Nasal cavity respiratory epithelium epithelial cell of viscerocranial mucosa (primary cell): ENCODE measurements around the gene MTHFR. TPM values are rescaled to one million over a fixed set of nuclear protein-coding genes. Genes with fewer than 3 reads are reported as not detected.

Source experiments
- total RNA-seq: library from RNA; depleted of rRNA; stranded (reverse); fragments of >200 nt; gene quantifications from 2 replicates; pipeline ENCODE4 v1.2.3, GENCODE V29; 2014

Gene MTHFR
- total RNA-seq = 18.8 and 25.1 TPM in 2 replicates

DNA sequence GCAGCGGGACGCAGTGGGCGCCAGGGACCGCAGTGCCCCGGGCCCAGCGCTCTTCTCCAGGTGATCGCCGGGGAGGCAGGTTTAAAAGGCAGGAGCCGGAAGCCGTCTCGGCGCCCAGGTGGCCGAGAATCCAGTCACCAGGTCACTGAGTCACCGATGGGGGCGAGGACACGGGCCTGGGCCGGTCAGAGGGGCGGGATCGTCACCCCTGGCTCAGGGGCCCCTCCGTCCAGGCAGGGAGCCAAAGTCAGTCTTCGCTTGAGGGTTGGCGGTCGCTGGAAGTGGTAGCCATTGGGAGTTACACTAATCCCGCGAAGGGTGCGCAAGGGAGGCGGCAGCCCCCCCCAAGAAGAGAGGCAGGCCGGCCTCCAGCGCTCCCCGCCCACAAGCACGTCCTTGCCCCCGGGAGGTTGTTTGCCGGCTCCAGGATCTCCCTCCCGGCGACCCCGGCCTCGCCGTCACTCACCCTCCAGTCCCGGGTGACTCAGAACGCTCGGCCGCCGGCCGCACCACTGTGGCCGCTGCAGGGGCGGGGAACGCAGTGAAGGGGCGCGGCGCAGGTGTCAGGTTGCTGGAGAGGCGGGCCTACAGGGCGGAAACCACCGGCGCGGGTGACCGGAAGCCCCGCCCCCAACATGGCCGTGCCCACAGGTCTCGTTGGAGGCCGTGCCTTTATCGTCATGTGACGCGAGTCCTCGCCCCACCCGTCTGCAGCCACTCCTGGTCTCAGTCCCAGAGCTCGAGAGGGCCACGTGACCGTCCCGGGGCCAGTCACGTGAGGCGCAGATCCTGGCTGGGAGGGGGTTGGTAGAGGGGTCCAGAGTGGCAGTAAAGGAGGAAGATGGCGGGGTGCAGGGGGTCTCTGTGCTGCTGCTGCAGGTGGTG, at the start of gene MTHFR, which contains the start of gene CLCN6:
TSS of gene MTHFR (minus strand) at position 543 of the 885 bp plus-strand sequence. CDS start 2,848 bp downstream, outside the sequence.
TSS of gene CLCN6 (plus strand) at position 770 of the 885 bp plus-strand sequence. CDS start at position 842, 72 bp downstream.

DNA sequence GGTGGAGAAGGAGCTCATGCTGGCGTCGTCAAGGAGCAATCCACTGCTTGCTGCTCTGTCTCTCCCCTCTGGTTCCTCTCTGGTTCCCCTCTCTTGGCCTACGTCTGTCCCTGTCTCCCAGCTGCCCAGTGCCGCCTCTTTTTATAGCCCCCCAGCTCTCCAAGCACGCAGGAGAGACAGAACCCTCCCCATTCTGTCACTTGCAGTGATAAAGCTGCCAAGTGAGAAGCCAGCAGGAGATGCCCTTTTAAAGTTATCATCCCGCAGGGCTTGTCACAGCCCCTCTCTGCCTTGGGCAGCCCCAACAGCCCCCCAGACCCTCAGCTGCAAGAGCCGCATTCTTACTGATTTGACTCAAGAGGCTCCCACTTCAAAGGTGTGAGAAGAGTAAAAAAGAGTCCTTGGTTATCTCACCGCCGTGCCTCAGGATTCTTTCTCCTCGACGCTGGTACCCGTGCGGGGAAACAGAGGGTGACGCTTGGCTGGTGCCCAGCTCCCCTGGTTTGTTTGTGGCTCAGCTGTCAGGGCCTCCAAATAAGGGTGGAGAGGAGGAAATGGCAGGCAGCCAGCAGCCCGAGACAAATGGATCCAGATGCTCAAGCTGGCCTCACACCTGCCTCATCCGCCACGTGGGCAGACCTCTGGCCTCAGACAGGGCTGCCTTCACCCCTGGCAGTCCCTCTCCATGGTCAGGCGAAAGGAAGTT, 42.1 kb upstream of the MTHFR start, which contains the start of gene NPPA:
TSS of gene NPPA (minus strand) at position 117 of the 706 bp plus-strand sequence. CDS start at position 18, 99 bp downstream.

DNA sequence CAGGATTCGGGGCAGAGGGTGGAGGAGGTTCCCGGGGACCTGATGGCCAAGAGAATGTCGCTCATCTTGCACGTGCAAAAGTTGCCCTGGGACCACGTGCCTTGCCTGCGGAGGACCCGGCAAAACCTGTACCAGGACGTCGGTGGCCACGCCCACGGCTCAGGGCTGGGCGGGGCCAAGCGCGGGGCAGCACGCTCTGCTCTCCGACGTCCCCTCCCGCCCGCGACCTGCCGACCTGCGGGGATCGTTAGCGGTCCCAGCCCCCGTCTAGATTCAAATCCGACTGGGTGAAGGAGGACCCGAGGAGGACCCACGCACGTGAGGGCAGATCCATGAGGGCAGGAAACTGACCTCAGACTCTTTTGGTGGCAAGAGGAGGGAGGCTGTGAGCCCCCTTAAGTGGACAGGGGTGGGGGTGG, 43.8 kb downstream of the MTHFR start, which contains the start of gene C1orf167:
TSS of gene C1orf167 (plus strand) at position 206 of the 419 bp plus-strand sequence. CDS start 2,208 bp downstream, outside the sequence.

DNA sequence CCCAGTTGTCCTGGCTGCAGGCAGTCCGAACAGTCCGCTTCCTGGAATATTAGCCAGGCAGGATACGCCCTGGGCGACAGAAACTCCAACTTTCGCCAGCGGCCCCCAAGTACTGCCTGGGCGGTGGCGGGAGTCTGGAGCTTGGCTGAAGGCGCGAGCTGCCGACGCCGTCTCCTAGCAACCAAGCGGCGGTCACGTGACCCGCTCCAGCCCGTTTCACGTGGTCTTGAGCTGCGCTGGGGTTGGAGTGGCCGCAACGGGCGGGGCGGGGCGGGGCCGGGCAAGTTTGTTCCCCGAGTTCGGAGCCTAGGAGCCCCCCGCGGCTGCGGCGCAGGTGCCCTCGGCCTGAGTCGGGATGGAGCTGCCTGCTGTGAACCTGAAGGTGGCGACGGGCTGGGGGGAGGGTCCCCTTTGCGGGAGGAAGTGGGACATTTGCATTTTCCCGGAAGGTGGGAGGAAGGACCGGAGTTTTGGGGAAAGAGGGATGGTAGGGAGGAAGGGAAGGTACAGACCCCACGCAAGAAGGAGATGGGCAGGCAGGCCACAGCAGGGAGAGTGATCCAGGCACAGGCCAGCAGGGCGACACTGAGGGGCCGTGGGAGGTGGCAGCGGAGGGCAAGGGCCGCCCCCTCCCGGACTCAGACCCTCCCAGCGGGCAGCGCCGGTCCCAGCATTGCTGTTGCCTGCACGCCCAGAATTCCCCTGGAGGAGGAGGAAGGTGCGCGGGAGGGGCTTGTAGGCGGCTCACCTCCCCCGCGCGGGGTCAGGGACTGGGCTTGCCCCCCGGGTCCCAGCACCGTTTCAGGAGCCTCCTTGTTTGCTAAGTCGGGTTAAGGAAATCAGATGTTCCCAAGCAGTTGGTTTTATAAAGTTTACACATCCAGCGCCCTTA, 69.7 kb downstream of the MTHFR start, which contains the start of gene AGTRAP:
TSS of gene AGTRAP (plus strand) at position 283 of the 892 bp plus-strand sequence. CDS start at position 356, 73 bp downstream.

Other genes starting within 250 kb of the MTHFR start
- 27.0 and 65.7 TPM in 2 replicates for gene FBXO2, start 151.5 kb downstream of the MTHFR start, total RNA-seq
- gene FBXO44, start 151.1 kb downstream of the MTHFR start, total RNA-seq = 7.5 and 17.2 TPM in 2 replicates
- 11.0 and 16.4 TPM in 2 replicates for gene FBXO6, start 141.8 kb downstream of the MTHFR start, total RNA-seq
- gene MAD2L2, start 124.8 kb downstream of the MTHFR start, total RNA-seq = 36.7 and 58.8 TPM in 2 replicates
- gene DRAXIN, start 114.3 kb downstream of the MTHFR start, total RNA-seq = under 0.01 TPM in 2 replicates
- 55.7 and 72.8 TPM in 2 replicates for gene AGTRAP, start 69.8 kb downstream of the MTHFR start, total RNA-seq
- gene C1orf167, start 43.8 kb downstream of the MTHFR start, total RNA-seq = 0.07 TPM in 1 of 2 replicates, not detected in the other
- 5.5 and 7.4 TPM in 2 replicates for gene CLCN6, start 227 bp upstream of the MTHFR start, total RNA-seq
- gene NPPA, start 41.8 kb upstream of the MTHFR start, total RNA-seq = not detected in 2 replicates
- not detected in 2 replicates for gene NPPB, start 53.0 kb upstream of the MTHFR start, total RNA-seq
- 55.4 and 72.0 TPM in 2 replicates for gene KIAA2013, start 120.5 kb upstream of the MTHFR start, total RNA-seq
- gene PLOD1, start 128.8 kb upstream of the MTHFR start, total RNA-seq = 56.7 and 184 TPM in 2 replicates
- gene MFN2, start 174.5 kb upstream of the MTHFR start, total RNA-seq = 105 and 135 TPM in 2 replicates
- gene MIIP, start 213.5 kb upstream of the MTHFR start, total RNA-seq = 25.5 and 34.9 TPM in 2 replicates